Measurements from ENCODE around the gene PRRG2.

PRRG2 gene

DNA sequence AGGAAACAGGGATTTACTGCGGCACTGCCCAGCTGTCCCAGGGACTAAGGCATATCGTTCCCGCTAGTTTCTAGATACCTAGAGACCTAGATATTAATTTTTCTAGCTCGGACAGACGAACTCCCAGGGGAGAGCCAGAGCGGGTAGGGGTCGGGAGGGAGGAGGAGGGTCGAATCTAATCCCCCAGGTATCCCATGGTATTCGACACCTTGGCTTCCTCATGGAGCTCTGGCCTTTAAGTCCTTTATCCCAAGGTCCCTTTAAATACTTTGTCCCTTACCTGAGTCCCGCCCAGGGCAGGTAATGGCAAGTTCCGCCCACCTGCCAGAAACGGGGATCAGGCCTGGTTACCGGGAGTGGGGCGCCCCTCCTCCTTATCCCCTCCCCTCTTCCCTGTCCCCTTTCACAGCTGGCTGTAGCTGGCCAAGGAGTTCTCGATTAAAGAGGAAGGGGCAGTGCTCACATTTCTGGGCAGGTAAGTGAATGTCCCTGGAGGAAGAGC, at the start of gene PRRG2:
TSS of gene PRRG2 (plus strand) at position 310 of the 502 bp plus-strand sequence. CDS start 1,904 bp downstream, outside the sequence.
- no peak for DNase-seq

DNA sequence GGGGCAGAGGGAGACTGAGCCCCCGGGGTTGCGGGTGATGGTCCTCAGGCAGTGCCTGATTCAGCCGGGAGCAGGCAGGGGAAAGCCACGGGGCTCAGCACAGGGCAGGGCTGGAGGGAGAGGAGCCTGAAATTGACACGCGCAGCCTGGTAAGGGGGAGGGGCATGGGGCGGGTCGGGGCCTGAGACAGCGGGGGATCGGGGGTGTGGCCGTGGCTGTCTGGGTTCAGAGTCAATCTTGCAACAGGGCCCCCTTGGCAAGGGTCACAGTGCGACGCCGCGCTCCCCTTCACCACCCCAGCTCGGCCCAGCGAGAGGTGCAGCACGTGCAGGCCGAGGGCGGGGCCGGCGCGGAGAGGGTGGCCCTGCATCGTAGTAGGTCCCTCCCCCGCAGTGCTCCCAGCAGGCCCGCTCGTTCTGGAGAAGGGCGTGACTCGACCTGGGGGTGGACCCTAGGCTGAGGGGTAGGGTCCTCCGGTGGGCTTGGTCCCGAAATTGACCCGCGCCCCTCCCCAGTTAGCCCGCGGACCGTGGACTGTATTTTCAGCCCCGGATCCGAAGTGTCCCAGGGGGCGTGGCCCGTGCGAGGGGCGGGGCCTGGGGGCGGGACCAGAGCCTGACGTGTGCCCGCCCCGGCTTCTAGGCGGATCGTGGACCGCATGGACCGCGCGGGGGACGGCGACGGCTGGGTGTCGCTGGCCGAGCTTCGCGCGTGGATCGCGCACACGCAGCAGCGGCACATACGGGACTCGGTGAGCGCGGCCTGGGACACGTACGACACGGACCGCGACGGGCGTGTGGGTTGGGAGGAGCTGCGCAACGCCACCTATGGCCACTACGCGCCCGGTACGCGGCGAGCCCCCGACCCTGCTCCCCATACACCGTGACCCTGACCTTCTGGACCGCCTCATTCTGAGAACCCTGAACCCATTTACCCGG, 47.3 kb upstream of the PRRG2 start:
- peak; percentile 81 for DNase-seq

DNA sequence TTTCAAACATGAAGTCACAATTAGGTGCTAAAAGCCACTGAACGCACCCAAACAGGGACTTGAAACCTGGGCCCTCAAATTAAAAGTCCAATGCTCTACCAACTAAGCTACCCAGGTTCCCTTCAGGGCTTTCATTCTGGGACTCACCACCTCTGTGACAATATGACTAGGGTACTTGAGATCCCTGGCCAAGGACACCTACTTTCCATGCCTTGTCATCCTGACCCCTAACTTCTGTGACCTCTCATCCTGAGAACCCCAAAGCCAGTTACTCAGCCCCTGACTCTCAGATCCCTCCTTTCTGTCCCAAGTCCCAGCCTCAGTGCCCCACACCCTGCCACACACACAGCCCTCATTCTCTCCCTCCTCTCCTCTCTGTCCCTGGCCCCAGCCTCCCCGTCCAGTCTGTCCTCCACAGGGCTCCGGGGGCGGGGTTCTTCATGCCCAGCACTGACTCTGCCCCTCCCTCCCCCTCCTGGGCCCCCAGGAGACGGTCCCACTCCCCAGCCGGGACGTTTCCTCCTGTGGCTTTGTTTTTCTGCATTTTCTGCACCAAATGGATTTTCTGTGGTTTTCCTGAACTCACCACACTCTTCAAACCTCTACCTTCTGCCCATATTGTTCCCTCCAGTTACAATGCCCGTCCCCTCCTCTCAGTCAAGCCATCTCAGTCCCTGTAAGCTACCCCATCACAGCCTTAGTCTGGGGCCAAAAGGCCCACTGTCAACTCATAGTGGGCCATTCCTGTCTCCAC, 46.3 kb upstream of the PRRG2 start:
- no peak for DNase-seq

DNA sequence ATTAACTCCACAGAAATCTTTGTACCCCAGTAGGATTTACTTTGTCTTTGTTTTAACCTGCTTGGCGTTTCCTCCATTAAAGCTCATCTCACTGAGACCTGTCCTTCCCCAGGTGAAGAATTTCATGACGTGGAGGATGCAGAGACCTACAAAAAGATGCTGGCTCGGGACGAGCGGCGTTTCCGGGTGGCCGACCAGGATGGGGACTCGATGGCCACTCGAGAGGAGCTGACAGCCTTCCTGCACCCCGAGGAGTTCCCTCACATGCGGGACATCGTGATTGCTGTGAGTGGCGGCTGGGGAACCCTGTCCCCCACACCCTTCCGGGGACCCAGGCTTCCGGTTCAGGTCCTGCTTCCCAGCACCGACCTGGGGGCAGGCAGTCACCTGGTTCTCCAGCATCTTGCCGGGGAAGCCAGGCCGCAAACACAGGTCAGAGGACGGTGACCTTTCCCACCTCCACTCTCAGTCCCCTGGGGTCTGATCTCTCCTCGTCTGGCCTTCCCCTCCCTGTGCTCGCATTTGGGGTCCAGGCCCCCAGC, 44.1 kb upstream of the PRRG2 start:
- DNase-seq, result no peak

DNA sequence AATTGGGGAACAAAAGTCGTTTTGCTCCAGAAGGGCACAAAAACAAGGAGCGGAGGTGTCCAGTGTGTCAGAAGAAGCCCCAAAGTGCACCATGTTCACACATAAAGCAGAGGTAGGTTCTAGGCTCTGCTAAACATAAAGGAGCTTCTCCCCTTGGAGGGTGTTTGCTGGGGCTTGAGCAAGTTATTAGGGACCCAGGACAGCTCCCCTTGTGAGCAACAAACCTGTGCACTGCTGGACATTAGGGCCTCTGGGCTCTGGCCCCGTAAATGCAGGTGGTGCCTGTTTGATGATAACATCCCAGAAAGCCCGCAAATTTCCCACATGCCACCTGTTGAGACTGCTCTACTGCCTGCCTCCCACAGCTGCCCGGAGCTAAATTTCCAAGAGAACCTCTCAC, 42.5 kb upstream of the PRRG2 start:
- no peak for DNase-seq

DNA sequence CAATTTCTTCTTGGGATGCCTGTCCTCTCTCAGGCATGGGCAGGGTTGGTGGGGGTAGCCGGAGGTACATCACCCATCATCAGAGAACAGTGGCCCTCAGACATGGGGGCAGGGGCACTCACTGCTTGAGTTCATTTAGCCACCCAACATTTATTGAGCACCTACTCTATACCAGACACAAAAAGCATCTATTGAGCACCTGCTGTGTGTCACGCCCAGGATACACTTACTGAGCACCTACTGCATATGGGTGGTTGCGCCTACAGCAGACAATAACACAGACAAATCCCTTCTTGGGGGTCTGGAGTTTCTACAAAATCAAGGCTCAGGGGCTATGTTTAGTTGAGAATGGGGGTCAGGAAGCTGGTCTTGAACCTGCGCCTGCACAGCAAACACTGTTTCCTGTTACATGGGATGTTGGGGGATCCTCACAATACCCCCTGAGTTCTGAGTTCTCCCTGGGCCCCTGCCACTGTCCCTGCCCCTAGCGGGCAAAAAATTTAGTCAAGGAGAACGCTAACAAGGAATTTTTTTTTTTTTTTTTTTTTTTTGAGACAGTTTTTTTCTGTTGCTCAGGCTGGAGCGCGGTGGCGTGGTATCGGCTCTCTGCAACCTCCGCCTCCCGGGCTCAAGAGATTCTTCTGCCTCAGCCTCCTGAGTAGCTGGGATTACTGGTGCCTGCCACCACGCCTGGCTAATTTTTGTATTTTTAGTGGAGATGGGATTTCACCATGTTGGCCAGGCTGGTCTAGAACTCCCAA, 41.7 kb upstream of the PRRG2 start:
- DNase-seq, result no peak

DNA sequence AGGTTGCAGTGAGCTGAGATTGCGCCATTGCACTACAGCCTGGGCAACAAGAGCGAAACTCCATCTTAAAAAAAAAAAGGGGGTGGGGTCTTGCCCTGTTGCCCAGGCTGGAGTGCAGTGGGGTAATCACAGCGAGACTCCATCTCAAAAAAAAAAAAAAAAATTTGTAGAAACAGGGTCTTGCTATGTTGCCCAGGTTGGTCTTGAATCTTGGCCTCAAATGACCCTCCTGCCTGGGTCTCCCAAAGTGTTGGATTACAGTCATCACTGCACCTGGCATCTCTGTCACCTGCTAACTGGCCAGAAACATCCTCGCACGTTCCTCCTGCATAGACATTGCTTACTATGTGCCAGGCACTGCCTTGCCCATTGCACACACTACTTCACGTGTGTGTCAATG, 39.2 kb upstream of the PRRG2 start:
- no peak for DNase-seq

DNA sequence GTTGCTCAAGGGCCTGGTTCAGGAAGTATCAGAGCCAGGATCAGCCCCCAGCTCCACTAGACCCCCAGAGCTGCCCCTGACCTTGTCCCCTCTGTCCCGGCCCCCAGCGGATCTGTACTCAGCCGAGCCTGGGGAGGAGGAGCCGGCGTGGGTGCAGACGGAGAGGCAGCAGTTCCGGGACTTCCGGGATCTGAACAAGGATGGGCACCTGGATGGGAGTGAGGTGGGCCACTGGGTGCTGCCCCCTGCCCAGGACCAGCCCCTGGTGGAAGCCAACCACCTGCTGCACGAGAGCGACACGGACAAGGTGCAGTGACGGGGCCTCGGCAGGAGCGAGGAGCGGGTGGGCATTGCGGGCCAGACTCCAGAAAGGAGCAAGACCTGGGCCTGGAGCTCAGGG, 38.7 kb upstream of the PRRG2 start:
- DNase-seq, result no peak

DNA sequence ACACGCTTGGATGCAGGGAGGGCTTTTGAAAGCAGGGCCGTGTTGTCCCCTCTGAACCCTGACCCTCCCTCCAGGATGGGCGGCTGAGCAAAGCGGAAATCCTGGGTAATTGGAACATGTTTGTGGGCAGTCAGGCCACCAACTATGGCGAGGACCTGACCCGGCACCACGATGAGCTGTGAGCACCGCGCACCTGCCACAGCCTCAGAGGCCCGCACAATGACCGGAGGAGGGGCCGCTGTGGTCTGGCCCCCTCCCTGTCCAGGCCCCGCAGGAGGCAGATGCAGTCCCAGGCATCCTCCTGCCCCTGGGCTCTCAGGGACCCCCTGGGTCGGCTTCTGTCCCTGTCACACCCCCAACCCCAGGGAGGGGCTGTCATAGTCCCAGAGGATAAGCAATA, 38.1 kb upstream of the PRRG2 start:
- DNase-seq, result no peak

DNA sequence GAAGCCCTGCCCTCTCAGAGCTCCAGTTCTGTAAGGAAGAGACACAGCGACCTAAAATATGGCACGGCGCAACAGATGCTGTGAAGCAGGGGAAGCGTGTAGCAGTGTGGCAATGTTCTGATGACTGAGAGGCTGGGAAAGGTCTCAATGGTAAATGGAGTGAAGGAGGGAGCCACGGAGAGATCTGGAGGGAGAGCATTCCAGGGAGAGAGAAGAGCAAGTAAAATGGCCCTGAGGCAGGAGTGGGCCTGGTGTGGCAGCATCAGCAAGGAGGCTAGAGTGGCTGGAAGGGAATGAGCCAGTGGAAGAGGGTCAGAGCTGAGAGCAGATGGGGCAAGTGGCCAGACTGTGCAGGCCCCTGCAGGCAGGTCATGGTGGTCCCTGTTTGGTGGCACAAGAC, 37.0 kb upstream of the PRRG2 start:
- no peak for DNase-seq

DNA sequence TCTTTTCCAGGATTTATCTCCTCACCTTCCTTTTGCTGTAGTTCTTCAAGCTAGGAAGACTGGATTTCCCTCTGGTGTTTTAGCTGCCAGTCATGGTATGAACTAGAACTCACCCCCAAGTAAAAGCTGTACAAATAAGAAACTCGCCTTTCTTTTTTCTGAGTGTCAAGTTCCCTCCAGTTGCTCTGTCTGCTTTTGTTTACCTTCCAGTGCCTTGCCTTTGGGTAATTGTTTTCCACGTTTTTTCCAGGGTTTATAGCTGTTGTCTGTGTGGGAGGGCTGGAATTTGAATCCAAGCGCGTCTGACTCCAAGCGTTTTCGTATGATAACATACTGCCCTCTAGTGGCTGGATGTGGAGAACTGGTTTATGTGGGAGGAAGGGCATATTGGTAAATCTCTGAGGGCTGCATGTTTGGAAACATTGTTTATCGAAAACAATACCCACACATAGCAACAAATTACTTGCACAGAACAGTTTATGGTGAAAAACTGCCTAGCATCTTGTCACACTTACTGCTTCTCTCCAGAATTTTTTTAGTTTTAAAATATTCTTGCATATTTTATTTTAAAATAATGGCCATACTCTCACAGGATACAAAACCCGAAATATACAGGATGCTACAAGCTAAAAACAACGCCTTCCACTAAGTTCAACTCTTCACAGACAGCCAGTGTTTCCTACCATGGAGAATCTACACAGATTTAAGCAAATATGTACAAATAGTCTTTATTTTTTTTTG, 34.1 kb upstream of the PRRG2 start:
- DNase-seq, result peak; percentile 85

DNA sequence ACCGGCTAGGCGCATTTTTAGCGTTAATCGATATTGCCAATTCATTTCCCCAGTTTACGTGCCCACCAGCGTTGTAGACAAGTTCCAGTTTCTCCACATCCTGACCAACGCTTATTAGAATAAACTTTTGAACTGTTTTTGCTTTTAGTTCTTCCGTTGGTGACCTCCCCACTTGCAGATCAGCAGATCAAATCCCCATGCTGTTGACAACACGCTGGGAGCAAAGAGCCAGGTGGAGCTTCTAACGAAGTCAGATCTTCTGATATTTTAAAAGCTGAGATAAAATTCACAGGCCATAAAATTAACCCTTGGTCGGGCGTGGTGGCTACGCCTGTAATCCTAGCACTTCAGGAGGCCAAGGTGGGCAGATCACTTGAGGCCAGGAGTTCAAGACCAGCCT, 32.1 kb upstream of the PRRG2 start:
- no peak for DNase-seq

DNA sequence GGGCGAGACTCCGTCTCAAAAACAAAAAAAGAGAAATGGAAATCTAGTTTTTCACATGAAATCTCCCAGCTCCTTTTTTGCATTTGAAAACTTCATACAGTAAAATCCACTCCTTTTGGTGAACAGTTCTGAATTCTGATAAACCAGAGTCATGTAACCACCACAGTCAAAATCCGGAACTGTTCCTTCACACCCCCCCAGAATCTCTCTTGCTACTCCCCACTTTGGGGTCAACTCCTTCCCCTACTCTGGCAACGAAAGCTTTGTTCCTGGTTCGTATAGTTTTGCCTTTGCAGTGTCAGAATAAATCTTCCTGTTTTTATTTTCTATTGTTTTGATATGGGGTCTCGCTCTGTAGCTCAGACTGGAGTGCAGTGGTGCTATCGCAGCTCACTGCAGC, 29.6 kb upstream of the PRRG2 start:
- no peak for DNase-seq

DNA sequence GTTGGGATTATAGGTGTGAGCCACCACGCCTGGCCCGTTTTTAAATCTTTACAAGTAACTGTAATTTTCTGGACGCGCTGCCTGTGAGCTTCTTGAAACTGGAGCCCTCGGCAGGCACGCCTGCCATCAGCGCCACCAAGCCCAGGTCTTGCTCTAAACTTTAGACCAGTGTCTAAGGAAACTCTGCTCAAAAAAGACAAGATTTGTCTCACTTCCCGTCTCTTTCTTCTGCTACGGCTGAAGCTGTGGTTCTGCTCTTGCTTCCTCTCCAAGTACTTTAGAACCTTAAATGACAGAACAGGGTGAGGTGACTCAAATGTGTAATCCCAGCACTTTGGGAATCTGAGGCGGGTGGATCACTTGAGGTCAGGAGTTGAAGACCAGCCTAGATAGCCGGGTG, 28.4 kb upstream of the PRRG2 start:
- peak; percentile 67 for DNase-seq

DNA sequence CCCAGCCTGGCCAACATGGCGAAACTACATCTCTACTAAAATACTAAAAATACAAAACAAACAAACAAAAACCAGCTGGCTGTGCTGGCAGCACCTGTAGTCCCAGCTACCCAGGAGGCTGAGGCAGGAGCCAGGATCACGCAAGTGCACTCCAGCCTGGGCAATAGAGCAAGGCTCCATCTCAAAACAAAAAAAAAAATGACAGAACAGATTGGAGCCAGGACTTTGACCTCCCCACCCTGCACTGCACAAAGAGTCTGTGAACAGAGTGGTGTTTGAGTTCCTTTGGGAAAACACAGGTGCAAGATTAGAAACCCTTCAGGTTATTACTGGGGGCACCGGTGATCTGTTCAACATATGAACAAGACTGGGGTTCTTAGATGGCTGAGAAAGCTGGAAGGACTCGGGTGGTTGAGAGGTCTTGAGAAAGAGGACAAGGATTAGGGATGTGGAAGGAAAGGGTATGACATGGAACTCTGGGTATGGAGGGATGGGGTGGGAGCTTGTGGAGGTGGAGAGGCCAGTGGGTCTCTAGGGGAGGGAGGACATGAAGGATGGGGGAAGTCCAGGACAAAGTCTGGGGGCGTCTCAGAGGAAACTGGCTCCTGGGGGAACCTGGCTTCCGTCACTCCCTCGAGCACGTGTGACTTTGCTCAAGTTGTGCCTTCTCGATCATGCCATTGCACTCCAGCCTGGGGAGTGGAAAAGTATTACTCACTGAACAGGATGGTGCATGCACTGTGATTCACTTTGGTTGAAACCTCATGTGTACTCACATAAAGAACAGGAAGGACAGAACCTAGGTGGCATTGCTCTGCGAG, 27.5 kb upstream of the PRRG2 start:
- peak; percentile 81 for DNase-seq

DNA sequence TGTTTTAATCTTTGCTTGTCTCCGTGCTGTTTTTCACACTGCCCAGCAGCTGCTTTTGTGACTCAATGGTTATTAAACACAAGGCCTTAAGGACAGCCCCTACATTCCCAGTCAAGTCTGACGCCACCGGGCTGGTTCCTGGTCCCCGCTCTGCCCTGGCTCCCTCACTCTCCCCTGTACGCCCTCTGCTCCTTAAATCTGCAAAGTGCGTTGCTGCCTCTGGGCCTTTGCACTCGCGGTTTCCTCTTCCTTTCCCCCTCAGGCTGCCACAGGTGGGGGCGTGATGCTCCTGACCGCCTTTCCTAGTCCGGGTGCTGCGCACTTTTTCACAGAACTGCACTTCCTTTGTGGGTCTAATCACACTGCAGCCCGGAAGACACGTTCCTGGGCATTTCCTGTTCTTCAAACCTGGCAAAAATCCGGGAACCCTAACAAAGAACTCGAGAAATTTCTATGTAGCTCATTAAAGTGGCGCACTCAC, 26.4 kb upstream of the PRRG2 start:
- peak; percentile 76 for DNase-seq

DNA sequence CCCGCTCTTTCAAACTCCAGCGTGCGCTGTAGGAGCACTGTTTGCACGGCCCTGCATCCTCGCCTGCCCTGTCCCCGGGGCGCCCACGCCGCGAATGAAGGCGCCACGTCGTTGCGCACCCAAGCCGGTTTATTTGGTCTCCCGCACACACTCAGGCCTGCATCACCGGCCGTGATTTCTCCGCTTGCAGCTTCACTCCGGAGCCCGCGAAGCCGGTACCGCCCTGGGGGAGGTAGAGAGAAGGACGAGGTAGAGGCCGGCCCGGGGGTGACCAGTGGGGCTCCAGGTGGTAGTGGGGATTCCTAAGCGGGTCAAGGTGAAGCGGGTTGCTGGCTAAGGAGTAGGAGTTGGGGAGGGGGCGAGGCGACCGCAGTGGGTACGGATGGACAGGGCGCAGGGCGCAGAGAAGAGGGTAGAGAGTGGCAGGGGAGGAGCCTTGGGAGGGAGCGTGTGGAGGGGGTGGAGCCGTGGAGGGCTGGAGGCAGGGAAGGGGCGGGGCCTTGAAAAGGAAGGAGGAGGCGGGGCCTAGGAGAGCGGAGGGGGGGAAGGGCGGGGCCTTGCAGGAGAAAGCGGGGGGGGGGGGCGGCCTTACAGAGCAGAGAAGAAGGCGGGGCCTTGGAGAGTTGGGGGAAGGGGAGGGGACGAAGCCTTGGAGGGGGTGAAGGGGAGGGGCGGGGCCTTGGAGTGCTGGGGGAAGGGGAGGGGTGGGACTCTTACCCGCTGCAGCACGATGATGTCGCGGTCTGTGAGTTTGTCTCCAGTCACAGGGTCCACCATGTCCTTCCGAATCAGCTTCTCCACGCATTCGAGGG, 25.3 kb upstream of the PRRG2 start:
- DNase-seq, result peak; percentile 83

DNA sequence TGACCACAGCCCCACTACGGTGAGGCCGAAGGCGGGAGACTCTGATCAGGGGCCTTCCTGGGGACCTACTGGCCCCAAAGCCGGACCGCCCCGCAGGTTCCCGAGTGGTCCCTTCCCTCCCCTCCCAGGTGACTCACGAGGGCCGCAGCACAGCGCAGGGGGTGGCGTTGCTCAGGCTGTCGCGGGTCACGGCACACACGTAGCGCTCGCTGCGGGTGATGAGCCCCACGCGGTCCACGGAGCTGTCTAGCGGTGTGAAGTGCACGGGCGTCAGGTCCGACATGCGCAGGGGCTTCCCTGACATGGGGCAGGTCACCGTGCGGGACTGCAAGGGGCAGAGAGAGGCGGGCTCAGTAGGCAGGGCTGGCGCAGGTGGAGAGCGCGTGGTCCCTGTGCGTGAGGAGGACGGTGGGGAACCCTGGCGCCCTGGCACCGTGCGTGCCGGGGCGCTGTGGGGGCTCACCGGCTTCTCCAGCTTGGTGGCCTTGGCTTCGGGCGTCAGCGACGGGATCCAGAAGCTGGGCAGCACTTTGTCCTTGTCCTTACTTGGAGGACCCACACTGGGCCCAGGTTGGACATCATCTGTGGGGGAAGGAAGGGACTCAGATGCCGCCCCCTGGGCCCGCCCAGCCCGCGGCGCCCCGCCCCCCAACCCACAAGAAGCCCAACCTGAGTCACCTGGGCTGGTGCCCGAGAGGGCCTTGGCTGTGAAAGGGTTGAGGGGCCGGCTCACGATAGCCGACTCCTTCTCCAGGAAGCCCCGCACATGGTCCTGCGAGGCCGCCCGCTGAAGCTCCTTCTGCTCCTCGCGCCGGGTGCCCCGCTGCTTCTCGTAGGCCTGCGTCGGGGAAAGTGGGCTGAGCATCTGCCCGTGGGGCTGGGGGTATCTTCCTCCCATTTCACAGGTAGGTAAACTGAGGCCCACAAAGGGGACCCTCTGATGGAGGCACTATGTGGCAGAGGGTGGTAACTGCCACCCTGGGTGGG, 24.4 kb upstream of the PRRG2 start:
- no peak for DNase-seq

All from activated CD4-positive, alpha-beta T cell treated with anti-CD3 and anti-CD28 coated beads, Interleukin-2, Interleukin-6, amounts not matched to agents 100 ng/mL and 50 ng/mL, durations not matched to agents 16 hours and 8 hours (primary cell).